Measurements from ENCODE around the gene SPINK9.
"Not testable (repeated sequence)": the region's sequence is repeated elsewhere in the genome, so short reads cannot be mapped to it uniquely, and the experiment has no call there.

Gene SPINK9

GRCh38 chr5:148335259-148335658 lies at the start of gene SPINK9:
SPINK9 (plus strand) TSS chr5:148335559; CDS start chr5:148335614, 55 bp downstream.
- DNase-seq (ENCODE audit: extremely low spot score, insufficient read length, low read depth): no peak
- no peak for FAIRE-seq

- no peak for FAIRE-seq
- no peak for DNase-seq (ENCODE audit: extremely low spot score, insufficient read length, low read depth)
Measured at GRCh38 chr5:148290271-148291195, 44.8 kb upstream of the SPINK9 start.

DNA sequence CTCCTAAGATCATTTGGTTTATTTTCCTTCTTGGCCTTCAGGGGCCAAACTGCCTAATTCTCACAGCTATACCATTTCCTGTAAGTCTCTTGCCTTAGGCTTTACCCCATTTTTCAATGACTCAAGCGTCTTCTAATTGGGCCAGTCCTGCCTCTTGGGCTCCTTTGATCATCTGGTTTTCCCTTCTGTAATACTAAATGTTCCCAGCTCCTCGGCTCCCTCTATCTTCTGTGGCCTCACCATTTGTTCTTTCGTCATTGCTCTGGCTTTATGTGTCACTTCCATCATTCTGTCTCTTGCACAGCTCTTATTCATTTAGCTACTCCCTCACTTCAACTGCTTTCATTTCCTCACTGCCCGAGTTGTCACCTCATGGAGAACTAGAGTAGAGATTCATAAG lies 37.6 kb upstream of the SPINK9 start:
- FAIRE-seq: no peak
- DNase-seq (ENCODE audit: extremely low spot score, insufficient read length, low read depth): no peak

DNA sequence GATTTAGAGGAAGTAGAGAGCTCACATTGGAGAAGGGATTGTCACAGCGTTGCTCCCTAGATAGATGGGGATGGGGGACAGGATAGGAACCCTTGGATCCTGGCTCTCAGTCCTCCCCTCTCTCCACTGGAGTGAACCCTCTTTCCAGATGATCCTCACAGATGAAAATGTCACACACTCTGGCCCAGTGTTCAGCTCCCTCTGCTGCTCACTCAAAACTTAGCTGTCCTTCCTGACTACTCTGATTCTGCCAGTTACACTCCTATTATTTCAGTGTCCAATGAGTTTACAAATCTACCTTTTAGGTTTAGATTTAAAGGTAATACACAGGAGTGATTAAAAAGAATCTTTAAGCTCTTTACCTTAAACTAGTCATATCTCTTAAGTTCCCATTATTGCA lies 28.9 kb upstream of the SPINK9 start:
- DNase-seq (ENCODE audit: extremely low spot score, insufficient read length, low read depth) (no peak), FAIRE-seq (no peak)

DNA sequence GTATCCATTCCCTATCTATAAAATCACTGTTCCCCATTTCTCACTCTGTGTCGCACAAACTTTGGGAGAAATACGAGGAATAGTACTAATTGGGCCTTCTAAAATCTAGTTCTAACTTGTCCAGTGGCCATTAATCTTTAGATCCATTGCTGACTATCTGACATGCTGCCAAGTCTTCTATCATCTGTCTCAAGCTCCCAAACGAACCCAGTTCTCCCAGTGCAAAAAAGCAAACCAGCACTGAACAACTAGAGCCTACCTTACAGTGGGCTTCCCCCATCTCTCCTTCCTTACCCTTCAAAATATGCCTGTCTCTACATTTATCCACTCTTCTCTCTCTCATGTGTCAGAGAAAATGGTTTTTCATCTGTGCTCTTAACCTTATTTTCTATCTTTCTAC lies 26.3 kb upstream of the SPINK9 start:
- DNase-seq (ENCODE audit: extremely low spot score, insufficient read length, low read depth) (no peak), FAIRE-seq (no peak)

GRCh38 chr5:148309746-148310145 lies 25.6 kb upstream of the SPINK9 start:
- FAIRE-seq (no peak), DNase-seq (ENCODE audit: extremely low spot score, insufficient read length, low read depth) (no peak)

- DNase-seq (ENCODE audit: extremely low spot score, insufficient read length, low read depth) (no peak), FAIRE-seq (no peak)
Measured at GRCh38 chr5:148311484-148311883, 23.9 kb upstream of the SPINK9 start.

- DNase-seq (ENCODE audit: extremely low spot score, insufficient read length, low read depth): no peak
- FAIRE-seq: no peak
Measured at GRCh38 chr5:148312153-148312552, 23.2 kb upstream of the SPINK9 start, which contains the start of gene SPINK7. SPINK7 (plus strand) TSS chr5:148312423; CDS start chr5:148312484, 61 bp downstream.

GRCh38 chr5:148314187-148314586 lies 21.2 kb upstream of the SPINK9 start:
- no peak for DNase-seq (ENCODE audit: extremely low spot score, insufficient read length, low read depth)
- FAIRE-seq: no peak

- FAIRE-seq (no peak), DNase-seq (ENCODE audit: extremely low spot score, insufficient read length, low read depth) (no peak)
Measured at GRCh38 chr5:148314731-148315130, 20.6 kb upstream of the SPINK9 start.

GRCh38 chr5:148320011-148320963 lies 15.1 kb upstream of the SPINK9 start:
- not testable (repeated sequence) for DNase-seq (ENCODE audit: extremely low spot score, insufficient read length, low read depth); FAIRE-seq

DNA sequence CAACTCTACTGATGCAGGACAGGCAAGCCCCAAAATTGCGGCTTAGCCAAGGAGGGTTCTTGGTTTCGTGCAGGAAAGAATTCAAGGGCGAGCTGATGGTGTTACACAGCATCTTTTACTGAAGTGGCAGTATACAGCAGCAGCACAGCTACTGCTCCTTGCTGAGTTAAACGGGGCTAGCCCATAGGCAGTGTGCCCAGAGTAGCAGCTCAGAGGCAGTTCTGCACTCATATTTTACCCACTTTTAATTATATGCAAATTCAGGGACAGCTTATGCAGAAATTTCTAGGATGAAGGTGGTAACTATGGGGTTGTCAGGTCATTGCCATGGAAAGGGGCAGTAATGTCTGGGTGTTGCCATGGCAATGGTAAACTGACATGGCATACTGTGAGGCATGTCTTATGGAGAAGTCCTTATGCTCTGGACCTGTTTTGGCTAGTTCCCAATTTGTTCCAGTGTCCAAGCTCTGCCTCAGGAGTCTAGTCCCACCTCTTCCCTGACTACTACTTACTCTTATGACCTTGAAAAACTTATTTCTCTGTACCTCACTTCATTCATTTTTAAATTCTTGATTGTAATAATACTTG lies 2.0 kb upstream of the SPINK9 start:
- no peak for FAIRE-seq
- DNase-seq (ENCODE audit: extremely low spot score, insufficient read length, low read depth): no peak

DNA sequence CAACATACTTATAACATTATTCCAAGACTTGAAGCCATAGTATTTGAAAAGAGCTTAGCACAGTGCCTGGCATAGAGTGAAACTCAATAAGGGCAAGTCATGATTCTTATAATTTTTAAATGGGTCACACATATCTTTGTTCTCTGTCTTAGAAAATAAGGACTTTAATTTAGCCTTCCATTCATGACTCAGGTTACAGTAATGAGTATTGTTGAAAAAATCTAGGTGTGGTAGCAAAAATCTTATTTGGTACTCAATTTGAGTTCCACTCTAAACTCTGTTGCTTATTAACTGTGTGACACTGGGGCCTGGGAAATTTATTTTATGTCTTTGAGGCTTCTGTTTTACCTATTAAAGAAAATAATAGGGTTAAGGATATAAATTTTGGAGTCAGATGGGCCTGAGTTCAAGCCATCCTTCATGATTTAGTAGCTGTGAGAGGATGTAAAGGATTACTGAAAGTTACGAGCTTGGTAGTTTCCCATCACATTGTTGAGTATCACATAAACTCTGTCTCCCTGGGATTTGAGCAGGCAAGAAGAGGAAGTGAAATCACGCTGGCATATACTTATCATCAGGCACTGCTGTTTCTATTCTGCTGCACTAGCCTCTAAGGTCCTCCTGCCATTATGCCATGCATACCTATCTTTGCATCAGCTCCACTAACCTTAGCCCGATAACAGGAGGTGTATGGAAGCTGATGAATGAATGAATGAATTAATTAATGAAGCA lies 1.5 kb downstream of the SPINK9 start:
- no peak for DNase-seq (ENCODE audit: extremely low spot score, insufficient read length, low read depth)
- FAIRE-seq: no peak

GRCh38 chr5:148342371-148343045 lies 7.1 kb downstream of the SPINK9 start:
- DNase-seq (ENCODE audit: extremely low spot score, insufficient read length, low read depth) (no peak), FAIRE-seq (no peak)

DNA sequence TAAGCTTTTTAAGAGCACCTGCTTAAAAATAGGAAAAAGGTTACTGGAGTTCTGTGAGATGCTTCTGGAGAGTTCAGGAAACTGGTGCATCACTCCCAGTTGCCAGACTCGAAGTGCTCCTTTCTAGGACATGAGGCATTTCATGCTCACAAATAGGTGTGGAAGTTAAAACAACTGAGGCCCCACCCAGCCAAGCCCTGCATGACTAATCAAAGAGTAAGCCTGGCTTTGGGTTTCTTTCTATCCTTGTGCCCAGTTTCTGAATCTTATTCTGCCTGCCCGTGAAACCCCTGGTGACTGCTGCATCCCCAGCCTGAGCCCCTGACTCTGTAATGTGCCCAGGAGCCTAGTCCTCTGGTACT lies 7.7 kb downstream of the SPINK9 start:
- DNase-seq (ENCODE audit: extremely low spot score, insufficient read length, low read depth) (no peak), FAIRE-seq (no peak)

DNA sequence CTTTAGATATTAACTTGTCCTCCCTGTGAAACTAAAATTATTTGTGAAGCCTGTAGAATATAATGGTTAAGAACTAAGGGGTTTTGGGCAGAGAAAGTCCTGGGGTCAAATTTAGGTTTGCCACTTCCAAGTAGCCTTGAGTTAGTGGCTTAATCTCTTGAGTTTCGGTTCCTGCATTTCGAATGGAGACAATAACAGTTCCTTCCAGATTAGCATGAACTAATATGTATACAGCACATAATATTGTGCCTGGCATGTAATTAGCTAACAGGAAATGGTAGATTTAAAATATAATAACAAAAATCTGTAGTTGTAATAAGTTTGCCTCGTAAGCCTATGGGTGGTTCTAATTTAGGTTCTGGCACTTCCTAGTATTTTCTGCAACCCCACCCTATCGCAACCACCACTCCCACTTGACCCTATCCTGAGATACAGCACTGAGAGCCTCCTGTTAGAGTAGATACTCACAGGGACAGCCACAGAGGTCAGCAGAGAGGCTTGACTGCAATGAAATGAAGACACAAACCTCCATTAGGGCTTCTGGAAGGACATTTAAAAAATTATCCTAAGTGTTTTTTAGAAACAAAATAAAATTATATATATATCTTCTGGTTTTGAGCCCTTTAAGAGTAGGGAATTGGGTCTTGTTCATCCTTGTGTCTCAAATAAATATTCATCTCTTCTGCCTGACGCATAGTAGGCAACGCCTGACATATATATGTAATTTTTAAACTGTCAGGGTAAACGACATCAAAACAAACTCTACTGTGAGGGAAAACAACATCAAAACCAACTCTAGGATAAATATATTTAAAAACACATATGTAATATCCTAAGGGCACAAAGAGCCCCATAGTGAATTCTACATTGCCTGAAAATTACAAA lies 8.5 kb downstream of the SPINK9 start:
- FAIRE-seq: no peak
- DNase-seq (ENCODE audit: extremely low spot score, insufficient read length, low read depth): no peak

GRCh38 chr5:148347706-148348105 lies 12.3 kb downstream of the SPINK9 start:
- FAIRE-seq: no peak
- DNase-seq (ENCODE audit: extremely low spot score, insufficient read length, low read depth): no peak

GRCh38 chr5:148352696-148353095 lies 17.3 kb downstream of the SPINK9 start:
- FAIRE-seq (no peak), DNase-seq (ENCODE audit: extremely low spot score, insufficient read length, low read depth) (no peak)
